ENCODE data around the gene GDPD5.

The GDPD5 gene

DNA sequence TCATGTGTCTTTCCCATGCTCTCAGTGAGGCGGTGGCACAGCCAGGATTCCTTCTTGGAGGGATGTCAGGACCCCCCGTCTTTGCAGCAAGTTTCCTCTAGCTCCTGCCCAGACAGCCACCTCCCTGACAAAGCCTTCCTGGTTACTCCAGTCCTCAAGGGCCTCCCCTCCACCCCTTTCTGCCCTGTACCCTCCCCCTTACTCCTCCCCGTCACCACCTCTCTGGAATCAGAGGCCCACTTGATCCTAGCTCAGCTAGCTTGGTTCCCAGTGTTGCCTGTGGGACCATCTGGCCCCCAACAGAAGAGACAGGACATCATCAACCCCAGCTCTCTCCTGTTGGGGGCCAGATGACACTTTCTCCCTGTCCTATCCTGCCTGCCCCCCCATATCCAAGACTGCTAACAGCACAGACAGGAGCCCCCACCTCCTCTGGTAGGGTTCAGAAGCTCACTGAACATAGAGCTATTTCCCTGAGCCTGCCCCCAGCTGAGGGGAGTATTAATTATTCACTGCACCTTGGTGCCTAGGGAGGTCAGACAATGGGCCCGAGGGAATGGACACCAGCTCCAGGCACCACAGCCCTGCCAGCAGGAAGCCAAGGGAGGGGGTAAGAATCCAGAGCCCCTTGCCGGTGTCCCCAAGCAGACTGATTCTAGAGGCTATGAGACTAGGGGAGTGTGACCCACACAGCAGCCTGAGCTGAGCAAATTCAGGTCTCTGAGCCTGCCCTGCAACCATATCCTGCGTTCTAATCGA, 3.3 kb downstream of the GDPD5 start:
- Histone ChIP-seq H3K79me2 (ENCODE audit: control insufficient read depth, insufficient read depth, low read length, unreplicated experiment) (no peaks in the 10 kb centered on the region), H3K4me3 (ENCODE audit: low read depth, low read length) (no peak overlapping the region), H3K4me1 (ENCODE audit: control insufficient read depth, insufficient read depth, low read length, unreplicated experiment) (peaks cover 7% of the 10 kb centered on the region), H3K27me3 (ENCODE audit: insufficient read depth, low read length) (peaks cover 5% of the 10 kb centered on the region; the same call in 1 of the 2 replicates), H3K27ac (ENCODE audit: low read depth, low read length) (no peak overlapping the region), H2AFZ (ENCODE audit: low read length, unreplicated experiment) (no peak overlapping the region), H3K36me3 (ENCODE audit: insufficient read depth, low read length) (no peaks in the 10 kb centered on the region)

- Histone ChIP-seq H3K36me3 (ENCODE audit: insufficient read depth, low read length) (no peaks in the 10 kb centered on the region), H3K27ac (ENCODE audit: low read depth, low read length) (no peak overlapping the region), H3K4me3 (ENCODE audit: low read depth, low read length) (no peak overlapping the region), H3K4me1 (ENCODE audit: control insufficient read depth, insufficient read depth, low read length, unreplicated experiment) (peaks cover 7% of the 10 kb centered on the region), H2AFZ (ENCODE audit: low read length, unreplicated experiment) (no peak overlapping the region), H3K27me3 (ENCODE audit: insufficient read depth, low read length) (peaks cover 5% of the 10 kb centered on the region; the same call in 1 of the 2 replicates), H3K79me2 (ENCODE audit: control insufficient read depth, insufficient read depth, low read length, unreplicated experiment) (no peaks in the 10 kb centered on the region)
These were observed 5.1 kb downstream of the GDPD5 start for GRCh38 chr11:75520688-75521087.

DNA sequence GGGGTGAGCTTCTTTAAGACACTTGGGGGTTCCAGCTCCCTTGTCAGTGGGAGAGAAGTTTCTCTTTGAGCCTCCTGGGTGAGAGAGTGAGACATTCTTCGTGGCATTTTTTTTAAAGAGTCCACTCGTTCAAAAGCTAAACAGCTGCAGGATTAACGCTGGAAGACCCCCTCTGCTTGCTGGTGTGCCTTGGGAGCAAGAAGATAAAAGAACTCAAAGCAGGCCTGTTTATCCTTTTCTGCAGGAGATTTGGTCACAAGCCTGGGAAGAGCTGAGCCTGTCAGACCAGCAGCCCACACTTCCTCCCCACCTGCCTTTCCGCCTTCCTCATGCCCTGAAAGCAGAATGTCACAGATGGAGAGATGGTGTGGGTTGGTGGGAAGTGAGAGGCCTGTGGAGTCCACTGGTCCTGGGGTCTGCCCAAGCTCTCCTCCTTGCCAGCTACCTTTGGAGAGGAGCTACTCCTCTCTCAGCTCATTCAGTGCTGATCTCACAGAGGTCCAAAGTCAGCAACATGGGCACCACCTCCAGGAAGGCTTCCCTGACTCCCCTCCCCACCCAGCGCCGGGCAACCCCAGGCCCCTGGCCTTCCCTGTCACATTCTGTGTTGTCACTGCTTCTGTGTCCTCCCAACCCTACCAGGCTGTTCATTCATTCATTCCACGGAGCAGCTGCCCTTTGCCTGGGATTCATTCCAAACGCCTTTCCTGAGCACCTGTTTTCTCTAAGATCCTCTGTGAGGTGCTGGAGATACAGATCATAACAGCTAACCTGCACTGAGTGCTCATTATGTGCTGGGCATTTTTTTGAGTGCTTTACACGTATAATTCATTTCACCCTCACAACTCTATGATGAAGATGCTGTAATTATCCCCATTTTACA, 6.7 kb downstream of the GDPD5 start:
- no peak overlapping the region for H3K4me3 ChIP-seq (ENCODE audit: low read depth, low read length)
- no peak overlapping the region for H2AFZ ChIP-seq (ENCODE audit: low read length, unreplicated experiment)
- no peaks in the 10 kb centered on the region for H3K27me3 ChIP-seq (ENCODE audit: insufficient read depth, low read length)
- no peaks in the 10 kb centered on the region for H3K36me3 ChIP-seq (ENCODE audit: insufficient read depth, low read length)
- no peaks in the 10 kb centered on the region for H3K79me2 ChIP-seq (ENCODE audit: control insufficient read depth, insufficient read depth, low read length, unreplicated experiment)
- H3K4me1 ChIP-seq (ENCODE audit: control insufficient read depth, insufficient read depth, low read length, unreplicated experiment): no peaks in the 10 kb centered on the region
- H3K27ac ChIP-seq (ENCODE audit: low read depth, low read length): no peak overlapping the region

GRCh38 chr11:75518204-75518549, 7.6 kb downstream of the GDPD5 start:
- Histone ChIP-seq H3K27me3 (ENCODE audit: insufficient read depth, low read length) (no peaks in the 10 kb centered on the region), H3K36me3 (ENCODE audit: insufficient read depth, low read length) (no peaks in the 10 kb centered on the region)

DNA sequence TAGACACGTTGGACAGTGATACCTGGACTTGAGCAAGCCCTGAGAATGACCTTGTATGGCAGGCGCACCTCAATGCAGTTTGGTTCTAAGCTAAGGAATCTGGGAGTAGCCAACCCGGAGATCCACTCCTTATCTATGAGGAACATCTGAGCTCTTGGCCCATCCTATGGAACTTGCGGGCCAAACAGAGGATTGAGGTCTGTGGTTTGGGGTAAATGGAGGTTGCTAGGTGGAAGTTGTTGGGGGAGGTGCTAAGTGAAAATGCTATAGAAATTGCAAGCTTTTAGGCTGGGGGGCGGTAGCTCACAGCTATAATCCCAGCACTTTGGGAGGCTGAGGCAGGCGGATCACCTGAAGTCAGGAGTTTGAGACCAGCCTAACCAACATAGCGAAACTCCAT, 8.9 kb downstream of the GDPD5 start:
- Histone ChIP-seq H3K79me2 (ENCODE audit: control insufficient read depth, insufficient read depth, low read length, unreplicated experiment) (no peaks in the 10 kb centered on the region), H2AFZ (ENCODE audit: low read length, unreplicated experiment) (no peak overlapping the region), H3K36me3 (ENCODE audit: insufficient read depth, low read length) (no peaks in the 10 kb centered on the region), H3K4me3 (ENCODE audit: low read depth, low read length) (no peak overlapping the region), H3K27me3 (ENCODE audit: insufficient read depth, low read length) (no peaks in the 10 kb centered on the region), H3K4me1 (ENCODE audit: control insufficient read depth, insufficient read depth, low read length, unreplicated experiment) (no peaks in the 10 kb centered on the region), H3K27ac (ENCODE audit: low read depth, low read length) (no peak overlapping the region)

More at GRCh38 chr11:75518204-75518549, 7.6 kb downstream of the GDPD5 start:
- Histone ChIP-seq H2AFZ (ENCODE audit: low read length, unreplicated experiment) (no peak overlapping the region), H3K79me2 (ENCODE audit: control insufficient read depth, insufficient read depth, low read length, unreplicated experiment) (no peaks in the 10 kb centered on the region), H3K4me3 (ENCODE audit: low read depth, low read length) (no peak overlapping the region), H3K27ac (ENCODE audit: low read depth, low read length) (no peak overlapping the region), H3K4me1 (ENCODE audit: control insufficient read depth, insufficient read depth, low read length, unreplicated experiment) (no peaks in the 10 kb centered on the region)

GRCh38 chr11:75516140-75516539, 9.6 kb downstream of the GDPD5 start:
- no peaks in the 10 kb centered on the region for H3K27me3 ChIP-seq (ENCODE audit: insufficient read depth, low read length)
- no peaks in the 10 kb centered on the region for H3K79me2 ChIP-seq (ENCODE audit: control insufficient read depth, insufficient read depth, low read length, unreplicated experiment)
- no peak overlapping the region for H3K27ac ChIP-seq (ENCODE audit: low read depth, low read length)
- no peaks in the 10 kb centered on the region for H3K36me3 ChIP-seq (ENCODE audit: insufficient read depth, low read length)
- H3K4me1 ChIP-seq (ENCODE audit: control insufficient read depth, insufficient read depth, low read length, unreplicated experiment): no peaks in the 10 kb centered on the region
- H3K4me3 ChIP-seq (ENCODE audit: low read depth, low read length): no peak overlapping the region
- H2AFZ ChIP-seq (ENCODE audit: low read length, unreplicated experiment): no peak overlapping the region

DNA sequence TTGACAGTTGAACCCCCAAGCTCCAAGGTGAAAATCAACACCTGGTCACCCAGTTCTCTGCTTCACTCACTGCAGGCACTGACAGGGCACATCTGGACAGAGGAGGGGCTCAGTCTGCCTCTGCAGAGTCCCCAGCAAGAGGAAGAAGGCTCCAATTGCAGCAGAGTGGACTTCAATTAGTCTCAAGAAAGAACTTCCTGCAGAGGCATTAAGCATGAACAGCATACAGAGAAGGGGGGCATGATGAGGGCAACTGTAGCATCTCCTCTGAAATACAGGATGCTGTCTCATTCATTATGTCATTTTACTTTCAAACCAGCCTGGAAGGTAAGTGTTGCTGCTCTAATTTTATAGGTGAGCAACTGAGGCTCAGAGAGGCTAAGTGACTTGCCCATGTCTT, 11.1 kb downstream of the GDPD5 start:
- H3K4me3 ChIP-seq (ENCODE audit: low read depth, low read length): no peak overlapping the region
- no peaks in the 10 kb centered on the region for H3K36me3 ChIP-seq (ENCODE audit: insufficient read depth, low read length)
- no peak overlapping the region for H3K27ac ChIP-seq (ENCODE audit: low read depth, low read length)
- no peaks in the 10 kb centered on the region for H3K4me1 ChIP-seq (ENCODE audit: control insufficient read depth, insufficient read depth, low read length, unreplicated experiment)
- H3K27me3 ChIP-seq (ENCODE audit: insufficient read depth, low read length): no peaks in the 10 kb centered on the region
- H2AFZ ChIP-seq (ENCODE audit: low read length, unreplicated experiment): no peak overlapping the region
- no peaks in the 10 kb centered on the region for H3K79me2 ChIP-seq (ENCODE audit: control insufficient read depth, insufficient read depth, low read length, unreplicated experiment)

DNA sequence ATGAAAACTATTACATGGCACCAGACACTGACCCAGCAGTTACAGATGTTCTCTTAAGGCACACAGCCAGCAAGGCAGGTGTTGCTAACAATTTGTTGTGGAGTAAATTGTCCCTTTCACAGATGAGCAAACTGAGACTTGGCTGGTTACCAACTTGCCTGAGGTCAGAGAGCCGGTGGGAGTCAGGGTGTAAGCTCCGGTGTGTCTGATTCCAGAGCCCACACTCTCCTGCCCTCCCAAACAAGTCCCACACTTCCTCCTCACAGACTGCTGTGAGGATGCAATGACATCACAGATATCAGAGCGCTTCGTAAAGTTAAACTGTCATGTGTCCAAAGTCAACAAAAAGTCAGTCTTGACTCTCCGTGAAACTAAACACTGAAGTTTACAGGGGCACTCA, 12.5 kb downstream of the GDPD5 start:
- no peaks in the 10 kb centered on the region for H3K27me3 ChIP-seq (ENCODE audit: insufficient read depth, low read length)
- H3K4me3 ChIP-seq (ENCODE audit: low read depth, low read length): no peak overlapping the region
- no peak overlapping the region for H3K27ac ChIP-seq (ENCODE audit: low read depth, low read length)
- no peaks in the 10 kb centered on the region for H3K79me2 ChIP-seq (ENCODE audit: control insufficient read depth, insufficient read depth, low read length, unreplicated experiment)
- H2AFZ ChIP-seq (ENCODE audit: low read length, unreplicated experiment): no peak overlapping the region
- H3K4me1 ChIP-seq (ENCODE audit: control insufficient read depth, insufficient read depth, low read length, unreplicated experiment): no peaks in the 10 kb centered on the region
- no peaks in the 10 kb centered on the region for H3K36me3 ChIP-seq (ENCODE audit: insufficient read depth, low read length)

DNA sequence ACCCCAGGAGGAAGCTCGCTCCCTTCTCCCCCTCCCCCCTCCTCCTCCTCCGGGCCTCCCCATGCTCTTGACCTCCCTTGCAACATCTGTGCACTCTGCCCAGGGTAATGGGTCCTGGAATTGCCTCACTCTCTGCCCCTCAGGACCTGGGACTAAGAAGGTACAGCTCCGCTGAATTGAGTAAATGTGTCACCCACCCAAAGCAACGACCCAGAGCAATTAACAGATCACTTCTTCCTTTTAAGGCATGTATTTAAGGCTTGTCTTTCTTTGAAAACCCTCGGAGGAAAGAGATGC, 15.1 kb downstream of the GDPD5 start:
- H3K36me3 ChIP-seq (ENCODE audit: insufficient read depth, low read length): no peaks in the 10 kb centered on the region
- no peak overlapping the region for H2AFZ ChIP-seq (ENCODE audit: low read length, unreplicated experiment)
- no peak overlapping the region for H3K4me3 ChIP-seq (ENCODE audit: low read depth, low read length)
- H3K27me3 ChIP-seq (ENCODE audit: insufficient read depth, low read length): no peaks in the 10 kb centered on the region
- no peaks in the 10 kb centered on the region for H3K79me2 ChIP-seq (ENCODE audit: control insufficient read depth, insufficient read depth, low read length, unreplicated experiment)
- H3K27ac ChIP-seq (ENCODE audit: low read depth, low read length): no peak overlapping the region
- no peaks in the 10 kb centered on the region for H3K4me1 ChIP-seq (ENCODE audit: control insufficient read depth, insufficient read depth, low read length, unreplicated experiment)

DNA sequence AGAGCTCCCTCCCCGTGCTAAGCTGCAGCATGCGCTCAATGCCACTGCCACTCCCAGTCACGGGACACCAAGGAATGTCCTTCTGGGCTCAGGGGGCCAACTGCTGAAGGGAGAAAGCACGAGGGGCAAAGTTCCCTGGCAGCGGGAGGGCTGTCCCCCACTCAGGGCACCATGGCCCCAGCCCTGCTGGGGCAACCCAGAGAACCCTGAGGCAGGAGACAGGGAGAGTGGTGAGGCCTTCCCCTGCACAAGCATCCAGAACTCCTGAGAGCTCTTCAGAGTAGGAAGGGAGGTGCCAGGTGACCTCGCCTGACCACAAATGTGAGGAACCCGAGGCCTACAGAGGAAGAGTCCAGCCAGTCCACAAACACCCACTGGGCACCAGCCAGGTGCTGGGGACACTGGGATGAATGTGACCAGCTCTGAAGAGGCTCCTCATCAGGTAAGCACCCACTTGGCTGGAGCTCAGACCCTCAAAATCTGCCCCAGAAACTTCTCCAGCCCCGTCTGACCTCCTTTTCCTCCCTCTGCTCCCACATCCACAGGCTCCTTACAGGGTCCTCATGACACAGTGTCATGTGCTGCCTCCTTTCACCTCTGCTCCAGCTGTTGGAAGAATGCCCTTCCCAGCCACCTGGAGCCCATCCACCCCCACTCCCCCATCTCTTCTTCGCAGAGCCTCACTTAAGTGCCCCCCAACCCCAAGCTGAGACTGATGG, 15.6 kb downstream of the GDPD5 start:
- no peak overlapping the region for H3K4me3 ChIP-seq (ENCODE audit: low read depth, low read length)
- no peaks in the 10 kb centered on the region for H3K27me3 ChIP-seq (ENCODE audit: insufficient read depth, low read length)
- H3K27ac ChIP-seq (ENCODE audit: low read depth, low read length): no peak overlapping the region
- no peak overlapping the region for H2AFZ ChIP-seq (ENCODE audit: low read length, unreplicated experiment)
- H3K4me1 ChIP-seq (ENCODE audit: control insufficient read depth, insufficient read depth, low read length, unreplicated experiment): no peaks in the 10 kb centered on the region
- no peaks in the 10 kb centered on the region for H3K79me2 ChIP-seq (ENCODE audit: control insufficient read depth, insufficient read depth, low read length, unreplicated experiment)
- H3K36me3 ChIP-seq (ENCODE audit: insufficient read depth, low read length): no peaks in the 10 kb centered on the region

Data from ACC112 (cell line).